H1 (cell line): ENCODE measurements around the gene HMCN1. TPM values are rescaled to one million over a fixed set of nuclear protein-coding genes. Genes with fewer than 3 reads are reported as not detected.

Experiments used
- CTCF ChIA-PET: fragments of 300-600 bp; sonication (Branson Sonifier 250); formaldehyde crosslinking; loops from one replicate; lab custom pipeline; 2021; ENCODE audit not compliant: partially characterized antibody; lab: Charles Lee
- POLR2A ChIA-PET: fragments of 300-600 bp; sonication (Branson Sonifier 250); formaldehyde crosslinking; loops from one replicate; lab custom pipeline; 2021; ENCODE audit warnings: inconsistent platforms; ENCODE audit not compliant: partially characterized antibody; lab: Charles Lee
- DNase-seq, 2 experiments: peaks; one replicate each; pipeline versions ENCODE4 v3.0.0 to v3.0.0-alpha.2; 2010 to 2022; ENCODE audit warnings: low spot score in 2 of 2, low read depth in 1 of 2, mixed read lengths in 1 of 2
- FAIRE-seq: peaks from 2 replicates; lab custom pipeline; 2011; peaks lifted over from hg19 to GRCh38; lab: Jason Lieb, UNC
- H2AFZ ChIP-seq: 2 replicates; pipeline ENCODE4 v1.8.1; 2012; ENCODE audit warnings: low read length, inconsistent platforms
- H2AK5ac ChIP-seq: 2 replicates; pipeline ENCODE4 v1.6.1; 2013; ENCODE audit warnings: low read depth, low read length
- H2BK120ac ChIP-seq: replicated peaks from 2 replicates; pipeline ENCODE3; 2013; ENCODE audit warnings: low read depth, low read length, inconsistent platforms
- H2BK12ac ChIP-seq: 2 replicates; pipeline ENCODE4 v1.6.1; 2013; ENCODE audit warnings: low read depth, low read length
- H2BK15ac ChIP-seq: 2 replicates; pipeline ENCODE4 v1.6.1; 2013; ENCODE audit warnings: low read length
- H2BK20ac ChIP-seq: 2 replicates; pipeline ENCODE4 v1.6.1; 2013; ENCODE audit warnings: low read length
- H2BK5ac ChIP-seq: 2 replicates; pipeline ENCODE4 v1.6.1; 2013; ENCODE audit warnings: low read depth, low read length
- H3K14ac ChIP-seq: 2 replicates; pipeline ENCODE4 v1.6.1; 2013; ENCODE audit warnings: inconsistent platforms; ENCODE audit not compliant: insufficient read length
- H3K18ac ChIP-seq: 2 replicates; pipeline ENCODE4 v1.6.1; 2013; ENCODE audit warnings: low read length; ENCODE audit errors: extremely low read depth
- H3K23ac ChIP-seq: 2 replicates; pipeline ENCODE4 v1.6.1; 2013; ENCODE audit warnings: inconsistent platforms; ENCODE audit not compliant: insufficient read length
- H3K23me2 ChIP-seq: 2 replicates; pipeline ENCODE4 v1.6.1; 2013; ENCODE audit warnings: low read depth, low read length
- H3K27ac ChIP-seq: 2 replicates; pipeline ENCODE4 v1.6.1; 2011; ENCODE audit warnings: low read depth, low read length, inconsistent platforms
- H3K27me3 ChIP-seq, 4 experiments: replicated peaks in 1 of 4; 1 replicate in 1 of 4; 2 replicates in 3 of 4; pipeline versions ENCODE4 v1.6.1 to v1.8.1; 2011 to 2013; ENCODE audit warnings: low read length in 3 of 4, mild to moderate bottlenecking in 3 of 4, inconsistent platforms in 2 of 4, mixed read lengths in 2 of 4, moderate library complexity in 1 of 4; ENCODE audit not compliant: control insufficient read depth in 3 of 4, insufficient read depth in 3 of 4; ENCODE audit errors: extremely low read depth in 1 of 4
- H3K36me3 ChIP-seq, 4 experiments: 2 replicates each; pipeline versions ENCODE4 v1.6.1 to v1.8.1; 2011 to 2013; ENCODE audit warnings: mild to moderate bottlenecking in 4 of 4, low read length in 3 of 4, moderate library complexity in 2 of 4, control low read depth in 1 of 4, inconsistent platforms in 1 of 4; ENCODE audit not compliant: insufficient read depth in 4 of 4, control insufficient read depth in 2 of 4
- H3K4ac ChIP-seq: replicated peaks from 2 replicates; pipeline ENCODE3; 2013; ENCODE audit warnings: low read length, low read depth, mixed read lengths, inconsistent platforms; ENCODE audit not compliant: insufficient read length
- H3K4me1 ChIP-seq, 4 experiments: replicated peaks in 1 of 4; 1 replicate in 1 of 4; 2 replicates in 3 of 4; pipeline versions ENCODE4 v1.6.1 to v1.8.1; 2011 to 2013; ENCODE audit warnings: low read length in 3 of 4, inconsistent platforms in 2 of 4, mixed read lengths in 1 of 4; ENCODE audit not compliant: insufficient read depth in 4 of 4, control insufficient read depth in 3 of 4
- H3K4me2 ChIP-seq, 2 experiments: 2 replicates each; pipeline versions ENCODE4 v1.6.1 to v1.8.1; 2011 to 2013; ENCODE audit warnings: low read depth in 2 of 2, low read length in 2 of 2, control low read depth in 1 of 2, inconsistent platforms in 1 of 2, mild to moderate bottlenecking in 1 of 2; ENCODE audit not compliant: insufficient read depth in 1 of 2
- H3K4me3 ChIP-seq, 4 experiments: fragments of 200-600, 300-600 bp in 1 of 4; sonication (generic), shearing (Covaris generic), sonication (Bioruptor Twin) in 1 of 4; 2 replicates each; pipeline versions ENCODE4 v1.5.1 to v1.8.1; 2011 to 2016; ENCODE audit warnings: low read length in 4 of 4, low read depth in 3 of 4, control low read depth in 2 of 4, inconsistent platforms in 2 of 4, mild to moderate bottlenecking in 2 of 4, mixed read lengths in 1 of 4, moderate library complexity in 1 of 4; ENCODE audit not compliant: insufficient read depth in 2 of 4; ENCODE audit errors: extremely low read depth in 1 of 4
- H3K56ac ChIP-seq: replicated peaks from 2 replicates; pipeline ENCODE3; 2013; ENCODE audit warnings: low read depth, mild to moderate bottlenecking, mixed read lengths, low read length, inconsistent platforms; ENCODE audit not compliant: insufficient read length
- H3K79me1 ChIP-seq: 2 replicates; pipeline ENCODE4 v1.6.1; 2013; ENCODE audit warnings: low read depth, low read length, control low read depth
- H3K79me2 ChIP-seq, 2 experiments: 2 replicates each; pipeline versions ENCODE4 v1.6.1 to v1.8.1; 2012 to 2013; ENCODE audit warnings: low read length in 2 of 2, mild to moderate bottlenecking in 2 of 2, inconsistent platforms in 1 of 2; ENCODE audit not compliant: insufficient read depth in 2 of 2, control insufficient read depth in 1 of 2
- H3K9ac ChIP-seq, 4 experiments: replicated peaks in 1 of 4; 1 replicate in 1 of 4; 2 replicates in 3 of 4; pipeline versions ENCODE4 v1.6.1 to v1.8.1; 2011 to 2013; ENCODE audit warnings: low read depth in 3 of 4, low read length in 3 of 4, control low read depth in 2 of 4, mild to moderate bottlenecking in 2 of 4, moderate library complexity in 2 of 4, inconsistent platforms in 1 of 4; ENCODE audit errors: extremely low read depth in 1 of 4
- H3K9me3 ChIP-seq, 2 experiments: 2 replicates each; pipeline versions ENCODE4 v1.6.1 to v1.8.1; 2012 to 2013; ENCODE audit warnings: mild to moderate bottlenecking in 2 of 2, moderate library complexity in 2 of 2, control low read depth in 1 of 2, inconsistent platforms in 1 of 2, low read depth in 1 of 2, low read length in 1 of 2, mixed read lengths in 1 of 2; ENCODE audit not compliant: insufficient read depth in 2 of 2
- H4K20me1 ChIP-seq, 2 experiments: replicated peaks in 1 of 2; 2 replicates each; pipeline versions ENCODE3 to v1.8.1; 2011 to 2013; ENCODE audit warnings: inconsistent platforms in 2 of 2, low read length in 2 of 2, mild to moderate bottlenecking in 1 of 2; ENCODE audit not compliant: insufficient read depth in 2 of 2, control insufficient read depth in 1 of 2
- H4K5ac ChIP-seq: 2 replicates; pipeline ENCODE4 v1.6.1; 2013; ENCODE audit warnings: low read length, low read depth, mixed read lengths, inconsistent platforms; ENCODE audit not compliant: insufficient read length
- H4K8ac ChIP-seq: 2 replicates; pipeline ENCODE4 v1.8.0; 2013; ENCODE audit warnings: mild to moderate bottlenecking, moderate library complexity, low read length, inconsistent platforms; ENCODE audit not compliant: insufficient read depth; ENCODE audit errors: extremely low read depth
- H4K91ac ChIP-seq: replicated peaks from 2 replicates; pipeline ENCODE3; 2013; ENCODE audit warnings: low read length, mixed read lengths, inconsistent platforms; ENCODE audit not compliant: insufficient read length
- CREB1 ChIP-seq: IDR thresholded peaks from 2 replicates; pipeline ENCODE4 v1.6.1; 2012; ENCODE audit warnings: inconsistent platforms
- HDAC2 ChIP-seq, 2 experiments: fragments of 300-600 bp in 1 of 2; sonication (generic) in 1 of 2; IDR thresholded peaks; 2 replicates each; pipeline ENCODE4 v1.6.1; 2011 to 2012; ENCODE audit warnings: low read depth in 2 of 2, low read length in 2 of 2, mild to moderate bottlenecking in 2 of 2, moderate library complexity in 2 of 2, borderline replicate concordance in 1 of 2, inconsistent platforms in 1 of 2
- JUN ChIP-seq: IDR thresholded peaks from 2 replicates; pipeline ENCODE4 v1.6.1; 2011; ENCODE audit warnings: low read depth, mild to moderate bottlenecking, improper control_type of control experiment, low read length
- RBBP5 ChIP-seq: IDR thresholded peaks from 2 replicates; pipeline ENCODE4 v1.7.1; 2012; ENCODE audit warnings: low read depth, mild to moderate bottlenecking, inconsistent platforms, low read length, moderate library complexity, borderline replicate concordance
- polyA plus RNA-seq, 7 experiments: library from polyadenylated mRNA; depleted of rRNA in 3 of 7; stranded (reverse) in 5 of 7; unstranded in 2 of 7; fragments of >200 nt in 5 of 7; fragments of 200-250 nt in 2 of 7; gene quantifications; 1 replicate in 5 of 7; 2 replicates in 1 of 7; 4 replicates in 1 of 7; pipeline versions ENCODE4 v1.2.1 to v1.2.3, GENCODE V29; 2011 to 2013; ENCODE audit warnings: missing spikeins in 2 of 7, mixed read lengths in 2 of 7
- total RNA-seq: library from RNA; stranded (reverse); fragmentation: NEBNext Ultra II Directional; extraction: Animal tissue kit (Norgen Biotek cat#: 25700); gene quantifications from 2 replicates; pipeline ENCODE4 v1.2.1, GENCODE V29; 2021

Gene HMCN1
- total and polyA plus RNA-seq, 2 of the 8 experiments (the other 6 are each of a cell fraction or from before 2014, with no cell fraction given), result 13.8 to 14.6 TPM

GRCh38 chr1:185861630-185862029 is 127.4 kb downstream of the HMCN1 start:
- no peak overlapping the region for H3K27ac ChIP-seq
- H2BK5ac ChIP-seq, result no peak overlapping the region
- no peaks in the 10 kb centered on the region for H3K79me1 ChIP-seq
- no peak for TF ChIP-seq HDAC2 (IDR thresholded peaks at IDR 0.05; ENCODE audit: borderline replicate concordance in 1 of 2, low read depth in 2 of 2, low read length in 2 of 2)
- TF ChIP-seq JUN, result no peak
- TF ChIP-seq CREB1, result no peak
- TF ChIP-seq RBBP5, result no peak
- H2BK120ac ChIP-seq, result no peak overlapping the region
- no peak overlapping the region for H3K14ac ChIP-seq
- H2AFZ ChIP-seq, result no peak overlapping the region
- H2BK20ac ChIP-seq, result no peak overlapping the region
- no peak overlapping the region for H3K56ac ChIP-seq
- ChIA-PET POLR2A (no interaction called here), CTCF (interaction anchor here (0.9 to 1.1 kb wide), 2 partner anchors 292 to 691 kb away, joined by 3 read pairs; no protein-coding TSS in a partner anchor)
- H3K27me3 ChIP-seq, result peaks cover 0 to 1% (median 0%) of the 10 kb centered on the region in 4 experiments; a peak in 1 of 7 replicates
- H2BK12ac ChIP-seq, result no peak overlapping the region
- H2BK15ac ChIP-seq, result no peak overlapping the region
- H4K5ac ChIP-seq, result no peak overlapping the region
- H4K8ac ChIP-seq, result no peak overlapping the region
- no peaks in the 10 kb centered on the region for H3K9me3 ChIP-seq
- no peaks in the 10 kb centered on the region for H3K36me3 ChIP-seq
- no peaks in the 10 kb centered on the region; the same call in 1 of the 2 replicates for H3K23me2 ChIP-seq
- H3K23ac ChIP-seq, result no peak overlapping the region
- H3K4me3 ChIP-seq, result no peak overlapping the region
- no peak overlapping the region for H4K91ac ChIP-seq
- no peak overlapping the region for H3K4ac ChIP-seq
- H3K79me2 ChIP-seq, result no peaks in the 10 kb centered on the region
- H2AK5ac ChIP-seq, result no peak overlapping the region
- H4K20me1 ChIP-seq, result no peaks in the 10 kb centered on the region
- no peak for DNase-seq
- FAIRE-seq, result no peak
- H3K4me2 ChIP-seq, result no peak overlapping the region
- H3K9ac ChIP-seq, result no peak overlapping the region
- H3K18ac ChIP-seq, result no peak overlapping the region
- H3K4me1 ChIP-seq, result peaks cover 0 to 4% (median 1%) of the 10 kb centered on the region in 4 experiments; a peak in 1 of 7 replicates
